Hepatic stellate cell (primary cell): Measurements from ENCODE around the gene DLG1.
"Not testable (repeated sequence)": the region's sequence is repeated elsewhere in the genome, so short reads cannot be mapped to it uniquely, and the experiment has no call there.

ENCODE experiments used
- DNase-seq: peaks from one replicate; pipeline ENCODE4 v3.0.0; 2011; ENCODE audit warnings: low spot score

Gene DLG1

DNA sequence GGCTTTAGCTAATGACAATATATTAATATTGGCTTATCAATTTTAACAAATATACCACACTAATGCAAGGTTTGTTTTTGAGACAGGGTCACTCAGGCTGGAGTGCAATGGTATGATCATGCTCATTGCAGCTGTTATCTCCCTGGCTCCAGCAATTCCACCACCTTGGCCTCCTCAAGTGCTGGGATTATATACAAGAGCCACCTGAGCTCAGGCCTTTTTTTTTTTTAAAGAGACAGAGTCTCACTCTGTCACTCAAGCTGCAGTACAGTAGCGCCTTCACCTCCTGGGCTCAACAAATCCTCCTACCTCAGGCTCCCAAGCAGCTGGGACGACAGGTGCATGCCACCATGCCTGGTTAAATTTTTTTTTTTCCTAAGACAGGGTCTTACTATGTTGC lies 11.7 kb downstream of the DLG1 start:
- DNase-seq = no peak

DNA sequence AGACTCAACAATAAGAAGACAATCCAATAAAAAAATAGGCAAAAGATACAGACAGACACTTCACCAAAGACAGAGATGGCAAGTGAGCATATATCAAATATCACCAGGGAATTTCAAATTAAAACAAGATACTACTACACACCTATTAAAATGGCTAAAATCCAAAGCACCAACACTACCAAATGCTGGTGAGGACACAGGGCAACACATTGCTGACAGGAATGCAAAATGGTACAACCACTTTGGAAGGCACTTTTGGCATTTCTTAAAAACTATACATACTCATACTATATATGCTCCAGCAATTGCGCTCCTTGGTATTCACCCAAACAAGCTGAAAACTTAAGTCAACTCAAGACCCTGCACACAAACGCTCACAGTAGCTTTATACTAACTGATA lies 12.9 kb downstream of the DLG1 start:
- DNase-seq = no peak

DNA sequence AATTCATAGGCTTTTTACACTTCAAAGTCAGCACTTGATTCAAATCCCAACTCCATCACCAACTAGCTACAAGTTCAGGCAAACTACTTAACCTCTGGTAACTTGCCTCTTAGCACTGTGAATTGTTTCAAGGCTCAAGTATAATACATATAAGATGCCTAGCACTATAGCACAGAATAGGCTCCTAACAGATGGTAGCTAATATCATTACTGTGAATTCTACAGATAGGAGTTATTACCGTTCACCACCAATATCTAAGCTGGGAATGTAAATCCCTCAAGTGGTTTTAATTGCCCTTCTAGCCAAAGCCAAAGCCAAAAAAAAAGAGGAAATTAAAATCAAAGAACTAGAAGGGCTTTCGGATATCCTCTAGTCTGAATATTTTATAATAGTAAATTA lies 15.4 kb downstream of the DLG1 start:
- DNase-seq = no peak

DNA sequence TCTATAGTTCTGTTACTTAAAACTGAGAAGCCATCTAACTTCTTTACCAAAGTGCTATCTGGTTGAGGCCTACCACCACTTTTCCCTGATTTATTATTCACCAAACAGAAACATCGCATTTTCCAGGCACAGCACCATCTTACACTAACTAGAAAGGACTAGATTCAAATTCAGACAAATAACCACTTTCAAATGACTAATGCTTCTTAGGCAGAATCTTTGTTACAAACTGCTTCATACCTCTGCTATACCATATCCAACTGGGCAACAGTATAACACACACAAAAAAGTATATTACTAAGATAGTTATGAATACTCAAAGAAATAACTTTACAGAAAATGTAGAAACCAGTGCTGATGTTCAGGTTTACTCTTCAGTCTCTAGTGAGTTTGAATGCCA lies 16.6 kb downstream of the DLG1 start:
- no peak for DNase-seq

DNA sequence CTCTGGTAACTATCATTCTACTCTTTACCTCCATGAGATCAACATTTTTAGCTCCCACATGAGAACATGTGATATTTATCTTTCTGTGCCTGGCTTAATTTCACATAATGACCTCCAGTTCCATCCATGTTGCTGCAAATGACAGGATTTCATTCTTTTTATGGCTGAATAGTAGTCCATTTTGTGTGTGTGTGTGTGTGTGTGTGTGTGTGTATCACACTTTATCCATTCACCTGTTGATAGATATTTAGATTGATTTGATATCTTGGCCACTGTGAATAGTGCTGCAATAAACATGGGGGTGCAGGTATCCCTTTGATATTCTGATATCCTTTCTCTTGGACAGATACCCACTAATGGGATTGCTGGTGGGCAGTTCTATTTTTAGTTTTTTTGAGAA lies 18.3 kb downstream of the DLG1 start:
- no peak for DNase-seq

DNA sequence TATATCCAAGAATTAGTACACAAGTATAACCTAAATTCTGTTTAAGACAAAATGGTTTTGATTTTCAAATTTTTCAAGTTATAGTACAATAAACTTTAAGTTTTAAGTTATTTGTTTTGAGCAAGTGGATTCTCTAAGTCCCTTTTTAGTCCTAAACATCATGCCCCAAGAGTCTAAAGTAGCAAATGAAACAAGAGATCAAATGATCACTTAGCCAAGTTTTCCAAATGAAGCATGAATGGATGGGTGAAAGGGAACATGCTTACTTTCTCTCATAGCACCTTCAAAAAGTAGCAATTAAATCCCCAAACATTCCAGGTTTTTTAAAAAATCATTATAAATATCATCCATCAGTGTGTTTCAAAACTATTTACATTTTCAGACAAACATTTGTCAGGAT lies 19.5 kb downstream of the DLG1 start:
- no peak for DNase-seq

GRCh38 chr3:197276808-197277207 lies 21.6 kb downstream of the DLG1 start:
- DNase-seq = not testable (repeated sequence)

GRCh38 chr3:197270558-197271317 lies 27.7 kb downstream of the DLG1 start:
- DNase-seq = no peak

GRCh38 chr3:197269024-197269423 lies 29.4 kb downstream of the DLG1 start:
- DNase-seq = no peak

DNA sequence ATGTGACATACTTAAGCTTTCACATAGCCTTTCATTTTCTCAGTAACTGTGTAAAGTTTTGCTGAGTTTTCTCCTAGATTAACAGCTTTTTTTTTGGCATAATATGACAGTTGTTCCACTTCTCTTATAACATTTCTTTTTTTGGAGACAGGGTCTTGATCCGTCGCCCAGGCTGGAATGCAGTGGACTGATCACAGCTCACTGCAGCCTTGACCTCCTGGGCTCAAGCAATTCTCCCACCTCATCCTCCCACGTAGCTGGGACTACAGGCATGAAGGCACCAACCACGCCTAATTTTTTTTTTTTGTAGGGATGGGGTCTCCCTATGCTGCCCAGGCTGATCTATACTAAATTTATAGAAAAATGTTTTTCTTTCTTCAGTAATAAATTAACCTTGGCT lies 30.1 kb downstream of the DLG1 start:
- no peak for DNase-seq

- no peak for DNase-seq
These were observed 32.1 kb downstream of the DLG1 start for GRCh38 chr3:197266331-197266730.

GRCh38 chr3:197262709-197263108 lies 35.7 kb downstream of the DLG1 start:
- DNase-seq = no peak

DNA sequence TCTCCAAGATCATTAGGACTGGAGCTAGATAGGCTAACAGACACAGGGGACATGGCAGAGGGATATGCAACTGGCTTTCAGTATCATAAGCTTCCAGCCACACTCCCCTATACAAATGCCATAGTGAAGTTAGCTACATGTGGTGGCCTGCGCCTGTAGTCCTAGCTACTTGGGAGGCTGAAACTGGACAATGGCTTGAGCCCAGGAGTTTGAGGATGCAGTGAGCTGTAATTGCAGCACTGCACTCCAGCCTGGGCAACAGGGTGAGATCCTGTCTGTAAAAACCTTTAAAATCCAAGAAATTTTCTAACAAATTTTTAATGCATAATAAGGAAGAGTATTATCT lies 37.3 kb downstream of the DLG1 start:
- DNase-seq = no peak

DNA sequence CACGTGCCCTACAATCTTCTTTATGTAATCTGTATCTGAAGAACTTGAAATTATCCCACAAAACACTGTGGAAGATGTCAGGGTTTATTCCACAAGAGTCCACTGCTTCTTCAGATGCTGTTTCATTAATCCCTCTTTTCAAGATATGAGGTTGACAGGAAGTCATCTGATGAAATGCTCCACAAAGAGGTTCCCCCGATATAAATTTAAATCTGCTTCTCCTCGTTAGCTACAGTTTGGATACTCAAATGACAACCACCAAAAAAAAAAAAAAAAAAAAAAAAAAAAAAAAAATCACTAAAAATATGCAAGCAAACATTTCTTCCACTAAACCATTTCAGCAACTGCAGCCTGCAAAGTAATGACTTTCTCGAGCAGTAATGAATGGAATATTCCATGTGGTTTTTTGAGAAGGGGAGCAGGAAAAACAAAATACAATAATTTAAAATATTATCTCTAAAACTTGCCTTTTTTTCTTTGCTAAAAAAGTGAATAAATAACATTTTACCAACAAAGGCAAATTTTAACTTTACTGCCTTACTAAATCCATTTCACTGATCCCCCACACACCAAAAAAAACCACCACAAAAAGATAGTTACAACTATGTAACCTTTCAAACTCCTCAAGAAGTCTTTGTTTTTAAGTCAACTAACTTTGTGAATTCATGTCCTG lies 37.8 kb downstream of the DLG1 start:
- no peak for DNase-seq

GRCh38 chr3:197259096-197259495 lies 39.3 kb downstream of the DLG1 start:
- DNase-seq = no peak

- DNase-seq = no peak
These were observed 40.1 kb downstream of the DLG1 start for GRCh38 chr3:197258168-197258755.

DNA sequence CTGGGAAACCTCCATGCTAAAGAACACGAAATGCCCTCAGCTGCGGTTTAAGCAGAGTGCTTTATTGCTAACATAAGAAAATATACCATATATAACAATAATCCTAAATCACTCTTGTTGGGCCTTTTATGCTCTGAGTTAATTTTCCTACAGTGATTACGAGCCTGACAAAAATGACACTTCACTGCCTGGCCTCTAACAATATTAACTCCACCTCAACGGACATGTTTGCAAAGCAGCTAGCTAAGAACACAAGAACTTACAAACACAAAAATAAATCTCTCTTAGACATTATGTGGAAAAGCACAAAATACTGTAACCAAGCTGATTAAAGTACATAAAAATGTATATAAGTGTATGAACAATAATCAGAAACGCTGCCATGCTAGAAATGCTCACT lies 40.7 kb downstream of the DLG1 start:
- DNase-seq = no peak

DNA sequence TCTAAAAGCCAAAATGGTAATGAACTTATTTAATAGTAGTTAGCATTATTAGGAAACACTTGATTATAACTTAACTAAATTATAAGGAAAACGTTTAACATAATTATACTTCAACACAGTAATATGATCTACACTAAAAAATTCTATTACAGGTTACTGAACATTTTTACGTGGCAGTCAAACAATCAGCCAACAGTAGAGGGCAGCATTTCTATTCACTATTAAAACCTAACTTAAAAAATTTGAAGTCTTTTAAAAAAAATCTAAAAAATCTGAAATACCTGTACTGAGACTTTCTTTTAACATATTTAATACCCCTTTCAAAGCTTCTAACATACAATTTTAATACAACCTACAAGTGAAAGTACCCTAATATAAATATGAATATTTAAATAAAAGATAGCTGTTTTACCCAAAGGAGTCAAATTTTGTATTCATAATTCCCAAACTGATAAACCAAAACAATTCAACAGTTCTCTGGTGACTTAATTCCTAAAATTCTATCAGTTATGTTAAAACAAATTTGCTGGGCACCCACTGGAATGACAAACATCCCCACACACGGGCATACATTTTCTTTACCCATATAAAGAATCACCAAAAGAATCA lies 41.5 kb downstream of the DLG1 start:
- no peak for DNase-seq

DNA sequence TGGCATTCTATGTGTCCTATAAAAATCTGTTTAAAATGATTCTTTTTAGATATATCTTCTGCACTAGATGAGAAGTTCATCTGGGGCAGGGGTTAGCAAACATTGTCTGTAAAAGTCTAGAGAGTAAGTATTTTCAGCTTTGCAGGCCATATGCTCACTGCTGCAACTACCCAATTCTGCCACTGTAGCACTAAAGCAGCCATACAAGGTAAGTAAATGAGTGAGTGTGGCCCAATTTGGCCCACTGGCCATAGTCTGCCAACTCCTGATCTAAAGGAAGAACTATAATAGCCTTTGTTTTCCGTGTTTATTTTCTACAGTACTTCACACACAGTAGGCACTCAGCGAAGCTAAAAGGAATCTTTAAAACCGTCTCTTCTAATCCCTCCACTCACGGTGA lies 42.3 kb downstream of the DLG1 start:
- no peak for DNase-seq

- no peak for DNase-seq
These were observed 45.0 kb downstream of the DLG1 start for GRCh38 chr3:197253238-197253947.

GRCh38 chr3:197249542-197249941 lies 48.9 kb downstream of the DLG1 start:
- no peak for DNase-seq

DNA sequence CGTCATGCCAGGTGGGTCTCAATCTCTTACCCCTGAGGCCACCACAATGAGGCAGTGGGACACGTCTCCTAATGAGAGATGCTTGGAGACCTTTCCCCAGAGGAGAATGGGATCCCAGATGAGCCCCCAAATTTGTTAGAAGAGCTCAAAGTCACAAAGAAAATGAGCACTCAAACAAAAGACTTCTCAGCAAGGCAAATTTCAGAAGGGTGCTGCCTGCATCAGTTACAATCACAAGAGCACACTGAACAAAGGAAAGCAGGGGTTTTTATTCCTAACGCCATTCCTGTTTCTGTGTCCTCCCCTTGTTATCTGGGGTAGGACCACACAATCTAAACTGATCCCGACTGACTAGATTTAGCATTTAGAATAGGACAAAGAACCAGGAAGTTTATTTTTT lies 50.1 kb downstream of the DLG1 start:
- no peak for DNase-seq

GRCh38 chr3:197244751-197245150 lies 53.7 kb downstream of the DLG1 start:
- DNase-seq = no peak
